ENCODE results near the gene ZNF880.
"Not testable (repeated sequence)": the region's sequence is repeated elsewhere in the genome, so short reads cannot be mapped to it uniquely, and the experiment has no call there.

Gene ZNF880

DNA sequence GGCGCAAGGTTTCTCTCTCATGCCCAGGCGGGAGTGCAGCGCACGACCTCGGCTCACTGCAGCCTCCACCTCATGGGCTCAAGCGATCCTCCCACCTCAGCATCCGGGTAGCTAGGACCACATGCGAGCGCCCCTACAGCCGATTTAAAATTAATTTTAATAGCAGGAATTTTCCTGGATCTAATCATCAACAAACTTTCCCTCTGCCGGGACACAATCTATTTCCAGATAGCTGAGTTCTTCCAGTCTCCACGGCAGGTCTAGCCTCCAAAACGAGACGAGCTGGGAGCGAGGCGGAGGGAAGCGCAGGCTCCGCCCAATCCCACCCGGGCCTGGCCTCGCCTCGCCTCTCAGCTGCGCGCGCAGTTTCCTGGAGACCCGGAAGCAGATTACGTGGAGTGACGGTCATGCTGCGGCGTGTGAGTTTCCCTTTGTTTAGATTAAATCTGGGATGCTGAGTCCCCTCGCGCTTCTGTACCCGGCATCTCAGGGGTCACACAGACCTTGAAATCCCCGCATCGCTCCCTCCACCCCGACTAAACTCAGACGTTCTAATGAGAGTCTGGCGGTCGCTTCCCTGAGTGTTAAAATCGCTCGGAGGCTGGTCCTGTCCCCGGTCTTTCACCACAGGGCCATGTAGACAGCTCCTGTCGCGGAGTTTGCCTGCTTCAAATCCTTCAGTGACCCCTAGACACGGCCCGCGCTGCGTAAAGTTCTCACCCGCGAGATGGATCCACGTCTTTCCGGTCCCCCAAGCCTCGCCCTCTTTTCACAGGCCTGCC, at the start of gene ZNF880:
Gene ZNF880 (plus strand): TSS at position 365 of the 782 bp plus-strand sequence. CDS start 43 bp downstream, at position 408.
- peak; percentile 87 for DNase-seq (ENCODE audit: low read depth)

DNA sequence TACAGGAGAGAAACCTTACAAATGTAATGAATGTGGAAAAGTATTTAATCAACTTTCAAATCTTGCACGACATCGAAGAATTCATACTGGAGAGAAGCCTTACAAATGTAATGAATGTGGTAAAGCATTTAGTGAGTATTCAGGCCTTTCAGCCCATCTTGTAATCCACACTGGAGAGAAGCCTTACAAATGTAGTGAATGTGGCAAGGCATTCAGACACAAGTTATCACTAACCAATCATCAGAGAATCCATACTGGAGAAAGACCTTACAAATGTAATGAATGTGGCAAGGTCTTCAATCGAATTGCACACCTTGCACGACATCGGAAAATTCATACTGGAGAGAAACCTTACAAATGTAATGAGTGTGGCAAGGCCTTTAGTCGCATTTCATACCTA, 47.3 kb upstream of the ZNF880 start:
- DNase-seq (ENCODE audit: low read depth): no peak

DNA sequence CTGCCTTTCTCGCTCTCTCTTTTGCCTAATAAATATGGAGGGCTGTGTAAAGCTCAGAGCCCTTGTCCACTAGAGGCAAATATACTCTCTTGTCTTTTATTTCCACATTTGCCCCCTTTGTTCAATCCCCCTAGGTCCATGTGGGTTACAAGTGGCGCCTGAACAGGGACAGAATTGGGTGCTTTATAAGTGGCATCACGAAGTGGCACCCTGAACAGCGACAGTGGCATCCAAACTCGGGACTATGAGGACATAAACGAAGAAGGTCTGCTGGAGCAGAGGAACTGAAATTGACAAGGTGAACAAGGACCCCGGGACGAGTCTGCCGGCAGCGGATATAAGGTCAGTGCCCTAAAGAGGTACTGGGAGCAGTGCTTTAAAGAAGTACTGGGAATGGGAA, 38.0 kb upstream of the ZNF880 start:
- no peak for DNase-seq (ENCODE audit: low read depth)

DNA sequence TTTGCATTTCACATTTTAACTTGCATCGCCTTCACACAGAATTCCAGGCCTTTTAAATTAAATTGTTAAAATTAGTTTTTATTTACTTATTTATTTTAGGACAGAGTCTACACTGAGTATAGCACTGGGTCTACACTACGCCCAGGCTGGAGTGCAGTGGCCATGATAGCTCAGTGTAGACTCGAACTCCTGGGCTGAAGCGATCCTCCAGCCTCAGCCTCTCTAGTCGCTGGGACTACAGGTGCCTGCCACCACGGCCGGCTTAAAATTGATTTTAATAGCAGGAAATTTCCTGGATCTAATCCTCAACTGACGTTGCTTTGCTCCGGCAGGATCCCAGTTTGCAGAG, 34.0 kb upstream of the ZNF880 start:
- DNase-seq (ENCODE audit: low read depth): no peak

DNA sequence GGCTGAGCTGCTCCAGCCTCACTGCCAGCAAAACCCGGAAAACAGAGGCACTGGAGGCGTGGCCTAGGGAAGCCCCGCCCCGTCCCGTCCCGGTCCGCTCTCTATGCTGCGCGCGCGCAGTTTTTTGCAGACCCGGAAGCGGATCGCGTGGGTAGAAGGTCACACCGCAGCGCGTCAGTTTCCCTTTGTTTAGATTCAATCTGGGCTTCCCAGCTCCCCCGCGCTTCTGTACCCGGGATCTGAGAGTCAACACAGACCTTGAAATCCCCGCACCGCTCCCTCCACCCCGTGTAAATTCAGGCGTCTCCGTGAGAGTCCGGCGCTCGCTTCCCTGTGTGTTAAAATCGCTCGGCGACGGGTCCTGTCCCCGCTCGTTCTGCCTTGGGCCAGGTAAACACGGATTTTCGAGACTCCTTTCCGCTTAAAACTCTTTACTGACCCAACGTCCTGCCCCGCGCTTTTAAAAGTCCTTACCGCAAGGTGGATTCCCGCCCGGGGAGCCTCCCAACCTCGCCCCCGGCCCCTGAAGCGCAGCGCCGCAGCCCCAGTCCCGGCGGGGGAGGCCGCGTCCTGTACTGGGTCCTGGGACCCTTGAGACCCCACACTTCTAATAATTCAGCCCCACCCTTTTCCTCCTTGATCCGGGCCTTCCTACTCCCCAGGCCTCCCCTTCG, 33.5 kb upstream of the ZNF880 start, which contains the start of gene ZNF610:
Gene ZNF610 (plus strand): TSS at position 127 of the 674 bp plus-strand sequence. CDS start 12,930 bp downstream, outside the sequence.
- peak; percentile 71 for DNase-seq (ENCODE audit: low read depth)

DNA sequence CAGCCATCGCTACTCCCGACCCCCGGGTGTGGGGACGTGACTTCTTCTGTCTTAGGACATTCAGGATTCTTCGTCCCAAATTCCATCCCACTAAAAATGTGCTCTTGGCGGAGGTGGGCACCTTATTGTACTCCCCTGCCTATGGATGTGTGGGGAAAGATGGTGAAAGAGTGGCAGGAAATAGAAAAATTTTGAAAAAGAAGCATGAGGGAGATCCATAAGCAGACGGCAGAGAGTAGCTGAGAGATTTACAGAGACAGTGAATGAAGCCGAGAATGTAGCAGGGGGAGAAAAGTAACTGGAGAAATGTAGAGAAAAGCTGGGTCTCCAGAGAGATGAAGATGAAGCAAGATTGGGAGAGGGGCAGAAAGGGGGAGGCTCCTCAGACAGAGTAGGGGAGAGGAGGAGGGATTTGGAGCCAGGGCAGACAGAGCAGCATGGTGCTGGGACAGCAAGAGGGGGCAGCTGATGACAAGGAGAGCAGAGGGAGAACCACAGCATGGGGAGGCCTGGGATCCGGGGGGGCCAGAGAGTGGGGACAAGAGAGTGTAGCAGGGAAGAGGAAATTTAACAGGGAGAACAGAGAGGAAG, 32.8 kb upstream of the ZNF880 start:
- DNase-seq (ENCODE audit: low read depth): no peak

DNA sequence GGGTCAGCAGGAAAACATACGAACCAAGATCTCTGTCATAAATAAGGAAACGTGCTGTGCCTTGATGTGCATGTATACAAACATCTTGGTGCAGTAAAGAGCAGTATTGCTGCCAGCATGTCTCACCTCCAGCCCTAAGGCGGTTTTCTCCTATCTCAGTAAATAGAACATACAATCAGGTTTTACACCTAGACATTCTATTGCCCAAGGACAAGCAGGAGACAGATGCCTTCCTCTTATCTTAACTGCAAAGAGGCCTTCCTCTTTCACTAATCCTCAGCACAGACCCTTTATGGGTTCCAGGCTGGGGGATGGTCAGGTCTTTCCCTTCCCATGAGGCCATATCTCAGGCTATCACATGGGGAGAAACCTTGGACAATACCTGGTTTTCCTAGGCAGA, 30.7 kb upstream of the ZNF880 start:
- not testable (repeated sequence) for DNase-seq (ENCODE audit: low read depth)

DNA sequence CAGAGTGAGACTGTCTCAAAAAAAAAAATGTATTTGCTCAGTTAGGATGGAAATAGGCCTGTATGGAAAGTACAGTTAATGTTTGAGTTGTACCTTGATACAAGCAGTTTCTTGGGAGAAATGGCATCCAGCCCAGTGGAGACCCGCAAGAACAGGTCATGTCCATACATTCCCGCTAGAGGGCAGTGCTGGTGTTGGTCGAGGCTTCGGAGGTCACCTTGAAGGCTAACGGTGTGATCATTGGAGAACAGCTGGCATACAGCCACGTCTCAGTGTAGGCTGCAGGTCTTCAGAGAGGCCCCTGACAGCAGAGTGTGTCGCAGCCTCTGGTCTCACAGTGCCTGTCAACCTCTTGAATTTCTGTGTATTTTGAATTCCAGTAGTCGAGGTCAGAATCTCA, 26.2 kb upstream of the ZNF880 start:
- no peak for DNase-seq (ENCODE audit: low read depth)

DNA sequence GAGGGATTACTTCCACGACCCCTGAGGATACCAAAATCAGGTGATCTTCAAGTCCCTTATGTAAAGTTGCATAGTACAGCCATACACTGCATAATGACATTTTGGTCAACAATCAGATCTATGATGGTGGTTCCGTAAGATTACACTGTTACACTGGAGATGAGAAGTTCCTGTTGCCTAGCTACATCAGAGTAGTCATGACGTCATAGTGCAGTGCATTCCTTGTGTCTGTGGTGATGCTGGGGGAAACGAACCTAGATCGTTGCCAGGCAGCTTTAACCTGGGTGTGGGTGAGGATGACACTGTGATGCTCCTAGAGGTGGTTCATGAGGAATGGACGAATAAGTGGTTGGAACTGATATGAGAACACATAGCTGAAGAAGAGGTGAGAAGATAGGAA, 24.6 kb upstream of the ZNF880 start:
- no peak for DNase-seq (ENCODE audit: low read depth)

DNA sequence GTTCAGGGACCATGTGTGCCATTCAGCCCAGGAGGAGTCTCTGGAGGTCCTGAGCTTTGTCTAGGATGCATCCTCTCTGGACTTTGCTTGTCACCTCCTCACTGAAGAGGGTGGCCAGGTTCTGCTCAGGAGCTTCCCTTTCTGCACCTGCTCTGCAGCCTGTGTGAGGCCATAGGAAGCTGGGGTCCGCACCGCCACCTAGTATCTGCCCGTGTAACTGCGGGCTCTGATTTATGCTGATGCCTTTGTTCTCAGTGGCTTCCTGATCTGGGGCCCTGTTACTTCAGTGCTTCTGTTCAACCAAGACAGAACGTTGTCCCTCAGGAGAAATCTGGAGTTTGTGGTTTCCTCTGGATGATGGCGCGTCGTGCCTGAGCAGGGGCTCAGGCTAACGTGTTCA, 18.2 kb upstream of the ZNF880 start:
- DNase-seq (ENCODE audit: low read depth): no peak

DNA sequence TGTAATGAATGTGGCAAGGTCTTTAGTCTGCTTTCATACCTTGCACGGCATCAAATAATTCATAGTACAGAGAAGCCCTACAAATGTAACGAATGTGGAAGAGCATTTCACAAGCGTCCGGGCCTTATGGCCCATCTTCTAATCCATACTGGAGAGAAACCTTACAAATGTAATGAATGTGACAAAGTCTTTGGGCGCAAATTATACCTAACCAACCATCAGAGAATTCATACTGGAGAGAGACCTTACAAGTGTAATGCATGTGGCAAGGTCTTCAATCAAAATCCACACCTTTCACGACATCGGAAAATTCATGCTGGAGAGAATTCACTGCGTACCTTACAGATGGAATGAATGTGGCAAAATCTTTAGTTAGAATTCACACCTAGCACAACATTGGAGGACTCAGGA, 3.3 kb upstream of the ZNF880 start:
- DNase-seq (ENCODE audit: low read depth): no peak

DNA sequence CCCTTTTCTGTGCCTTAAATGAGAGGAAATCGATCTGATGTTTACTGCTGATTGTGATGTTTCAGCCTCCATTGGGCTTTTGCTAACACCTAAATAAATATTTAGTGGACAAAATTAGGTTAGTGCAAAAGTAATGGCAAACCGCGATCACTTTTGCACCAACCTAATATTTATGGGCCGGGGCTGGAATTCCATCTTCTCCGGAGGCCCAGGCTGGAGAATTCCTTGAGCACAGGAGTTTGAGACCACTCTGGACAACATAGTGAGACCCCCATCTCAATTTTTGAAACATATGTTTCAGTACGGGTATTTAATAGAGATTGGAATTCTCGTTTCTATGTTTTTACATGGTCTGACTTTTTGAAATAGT, 603 bp downstream of the ZNF880 start:
- DNase-seq (ENCODE audit: low read depth): no peak

DNA sequence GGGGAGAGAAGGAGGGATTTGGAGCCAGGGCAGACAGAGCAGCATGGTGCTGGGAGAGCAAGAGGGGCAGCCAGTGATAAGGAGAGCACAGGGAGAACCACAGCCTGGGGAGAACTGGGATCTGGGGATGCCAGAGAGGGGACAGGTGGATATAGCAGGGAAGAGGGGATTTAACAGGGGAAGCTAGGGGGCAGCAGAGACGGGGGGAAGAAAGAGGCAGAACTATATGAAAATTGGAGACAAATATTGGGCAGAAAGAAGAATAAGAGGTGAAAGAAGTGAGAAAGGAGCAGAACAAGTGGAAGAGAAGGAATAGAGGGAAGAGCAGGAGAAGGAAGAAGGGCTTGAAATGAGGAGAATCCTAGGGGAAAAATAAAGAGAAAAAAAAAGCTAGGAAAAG, 21.4 kb downstream of the ZNF880 start:
- DNase-seq (ENCODE audit: low read depth): no peak

DNA sequence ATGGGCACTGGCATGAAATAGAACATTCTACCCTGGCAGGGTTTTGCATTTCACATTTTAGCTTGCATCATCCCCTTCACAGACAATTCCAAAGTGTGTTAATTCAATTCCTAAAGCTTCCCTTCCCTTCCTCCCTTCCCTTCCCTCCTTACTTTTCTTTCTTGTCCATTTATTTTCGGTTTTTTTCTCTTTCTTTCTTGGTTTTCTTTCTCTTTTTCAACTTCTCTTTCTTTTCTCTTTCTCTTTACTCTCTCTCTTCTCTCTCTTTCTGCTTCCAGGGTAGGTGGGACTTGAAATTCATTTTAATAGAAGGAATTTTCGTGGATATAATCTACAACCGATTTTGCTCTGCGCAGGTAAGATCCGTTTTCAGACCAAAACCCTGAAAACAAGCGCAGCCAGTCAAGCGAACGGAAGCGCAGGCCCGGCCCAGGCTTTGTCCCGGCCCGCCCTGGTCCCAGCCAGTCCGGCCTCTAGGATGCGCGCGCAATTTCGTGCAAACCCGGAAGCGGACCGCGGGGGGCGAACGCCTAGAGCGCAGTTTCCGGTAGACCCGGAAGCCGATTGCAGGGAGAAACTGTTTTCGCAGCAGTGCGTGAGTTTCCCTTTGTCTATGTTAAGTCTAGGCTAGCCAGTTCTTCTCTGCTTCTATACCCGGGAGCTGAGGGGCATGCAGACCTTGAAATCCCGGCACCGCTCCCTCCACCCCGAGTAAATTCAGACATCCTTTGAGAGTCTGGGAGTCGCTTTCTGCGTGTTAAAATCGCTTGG, 27.8 kb downstream of the ZNF880 start, which contains the start of gene ZNF528:
Gene ZNF528 (plus strand): TSS at position 540 of the 771 bp plus-strand sequence. CDS start 4,165 bp downstream, outside the sequence.
- peak; percentile 93 for DNase-seq (ENCODE audit: low read depth)

DNA sequence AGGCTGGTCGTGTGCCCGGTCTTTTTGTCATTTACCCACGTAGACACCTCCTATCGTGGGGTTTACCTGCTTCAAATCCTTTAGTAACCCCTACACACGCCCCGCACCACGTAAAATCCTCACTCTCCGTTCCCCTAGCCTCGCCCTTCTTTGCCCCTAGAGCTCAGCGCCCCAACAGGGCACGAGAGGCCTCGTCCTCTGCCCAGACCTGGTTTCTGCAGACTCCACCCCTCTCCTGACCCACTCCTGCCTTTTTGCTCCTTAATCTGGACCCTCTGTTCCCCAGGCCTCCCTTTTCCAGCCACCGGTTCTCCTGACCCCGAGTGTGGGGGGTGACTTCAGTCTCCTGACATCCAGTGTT, 28.3 kb downstream of the ZNF880 start:
- DNase-seq (ENCODE audit: low read depth): no peak

DNA sequence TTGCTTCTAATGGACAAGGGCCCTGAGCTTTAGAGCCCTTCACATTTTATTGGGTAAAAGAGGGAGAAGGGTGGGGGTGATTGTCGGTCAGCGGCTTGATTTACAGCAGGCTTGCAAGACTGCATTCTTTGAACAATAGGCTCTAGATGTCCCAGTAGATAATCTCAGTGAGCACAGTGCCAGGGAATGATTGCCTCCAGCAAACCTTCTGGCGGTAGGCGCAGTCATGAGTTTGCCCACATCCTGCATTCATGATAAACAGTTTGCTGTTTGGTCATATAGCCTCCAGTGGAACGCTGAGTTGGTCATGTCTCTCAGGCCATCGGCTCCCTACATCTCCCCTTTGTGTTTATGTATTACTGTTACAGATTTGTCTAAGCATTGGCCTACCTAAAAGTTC, 40.6 kb downstream of the ZNF880 start:
- no peak for DNase-seq (ENCODE audit: low read depth)

DNA sequence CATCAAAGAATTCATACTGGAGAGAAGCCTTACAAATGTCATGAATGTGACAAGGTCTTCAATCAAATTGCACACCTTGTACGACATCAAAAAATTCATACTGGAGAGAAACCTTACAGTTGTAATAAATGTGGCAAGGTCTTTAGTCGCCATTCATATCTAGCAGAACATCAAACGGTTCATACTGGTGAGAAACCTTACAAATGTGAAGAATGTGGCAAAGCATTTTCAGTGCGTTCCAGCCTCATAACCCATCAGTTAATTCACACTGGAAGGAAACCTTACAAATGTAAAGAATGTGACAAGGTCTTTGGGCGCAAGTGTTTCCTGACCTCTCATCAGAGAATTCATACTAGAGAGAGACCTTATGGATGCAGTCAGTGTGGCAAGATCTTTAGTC, 46.0 kb downstream of the ZNF880 start:
- no peak for DNase-seq (ENCODE audit: low read depth)

DNA sequence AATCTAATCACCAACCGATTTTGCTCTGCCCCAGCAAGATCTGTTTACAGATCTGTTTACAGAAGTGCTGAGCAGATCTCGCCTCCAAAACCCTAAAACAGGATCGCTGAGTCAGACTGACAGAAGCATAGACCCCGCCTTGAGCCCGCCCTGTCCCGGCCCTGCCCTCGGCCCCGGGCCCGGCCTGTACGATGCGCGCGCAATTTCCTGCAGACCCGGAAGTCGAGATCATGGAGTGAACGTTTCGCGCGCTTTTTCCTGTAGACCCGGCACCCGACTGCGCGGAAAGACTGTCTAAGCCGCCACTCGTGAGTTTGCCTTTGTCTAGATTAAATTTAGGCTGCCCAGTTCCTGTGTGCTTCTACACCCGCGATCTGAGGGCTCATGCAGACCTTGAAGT, 59.2 kb downstream of the ZNF880 start, which contains the start of gene ZNF534:
Gene ZNF534 (plus strand): TSS at position 212 of the 400 bp plus-strand sequence. CDS start 2,327 bp downstream, outside the sequence.
- no peak for DNase-seq (ENCODE audit: low read depth)
